HG02943 (cell line): ENCODE data around the gene CAPN11.

Experiments used
- ATAC-seq: cut with Tn5 transposase; IDR thresholded peaks from one replicate; pipeline ENCODE4 v1.9.1; 2021; ENCODE audit warnings: mild to moderate bottlenecking, low read depth, moderate library complexity; ENCODE audit not compliant: unreplicated experiment

The CAPN11 gene

GRCh38 chr6:44152109-44152461 lies 6.5 kb upstream of the CAPN11 start:
- ATAC-seq: no peak

- ATAC-seq: no peak
Observed at GRCh38 chr6:44152533-44152932, 6.1 kb upstream of the CAPN11 start.

- ATAC-seq: no peak
Observed at GRCh38 chr6:44154067-44154466, 4.6 kb upstream of the CAPN11 start.

- no peak for ATAC-seq
Observed at GRCh38 chr6:44156494-44157151, 2.0 kb upstream of the CAPN11 start.

GRCh38 chr6:44157152-44157521 lies 1.5 kb upstream of the CAPN11 start:
- no peak for ATAC-seq

GRCh38 chr6:44161997-44162338 lies 3.3 kb downstream of the CAPN11 start:
- ATAC-seq: no peak

GRCh38 chr6:44162876-44163625 lies 4.4 kb downstream of the CAPN11 start:
- no peak for ATAC-seq

GRCh38 chr6:44166116-44166515 lies 7.5 kb downstream of the CAPN11 start:
- ATAC-seq: no peak

GRCh38 chr6:44166591-44167184 lies 8.1 kb downstream of the CAPN11 start:
- no peak for ATAC-seq

GRCh38 chr6:44167567-44167966 lies 8.9 kb downstream of the CAPN11 start:
- no peak for ATAC-seq

- no peak for ATAC-seq
Observed at GRCh38 chr6:44169154-44169553, 10.5 kb downstream of the CAPN11 start.

- ATAC-seq: no peak
Observed at GRCh38 chr6:44169886-44170570, 11.4 kb downstream of the CAPN11 start.

GRCh38 chr6:44171899-44172546 lies 13.4 kb downstream of the CAPN11 start:
- ATAC-seq: no peak

GRCh38 chr6:44172731-44173500 lies 14.3 kb downstream of the CAPN11 start:
- ATAC-seq: no peak

GRCh38 chr6:44176130-44176761 lies 17.6 kb downstream of the CAPN11 start:
- ATAC-seq: no peak

GRCh38 chr6:44176762-44177509 lies 18.3 kb downstream of the CAPN11 start:
- no peak for ATAC-seq

- ATAC-seq: no peak
Observed at GRCh38 chr6:44177691-44178423, 19.2 kb downstream of the CAPN11 start.

- ATAC-seq: no peak
Observed at GRCh38 chr6:44178424-44179071, 19.9 kb downstream of the CAPN11 start.
